NCI-H1930 (cell line): Measurements from ENCODE around the gene CGB5.
"Not testable (repeated sequence)": the region's sequence is repeated elsewhere in the genome, so short reads cannot be mapped to it uniquely, and the experiment has no call there.

Source experiments
- DNase-seq, 2 experiments: peaks; one replicate each; lab custom pipeline; 2025; lab: John Stamatoyannopoulos, UW

The CGB5 gene

DNA sequence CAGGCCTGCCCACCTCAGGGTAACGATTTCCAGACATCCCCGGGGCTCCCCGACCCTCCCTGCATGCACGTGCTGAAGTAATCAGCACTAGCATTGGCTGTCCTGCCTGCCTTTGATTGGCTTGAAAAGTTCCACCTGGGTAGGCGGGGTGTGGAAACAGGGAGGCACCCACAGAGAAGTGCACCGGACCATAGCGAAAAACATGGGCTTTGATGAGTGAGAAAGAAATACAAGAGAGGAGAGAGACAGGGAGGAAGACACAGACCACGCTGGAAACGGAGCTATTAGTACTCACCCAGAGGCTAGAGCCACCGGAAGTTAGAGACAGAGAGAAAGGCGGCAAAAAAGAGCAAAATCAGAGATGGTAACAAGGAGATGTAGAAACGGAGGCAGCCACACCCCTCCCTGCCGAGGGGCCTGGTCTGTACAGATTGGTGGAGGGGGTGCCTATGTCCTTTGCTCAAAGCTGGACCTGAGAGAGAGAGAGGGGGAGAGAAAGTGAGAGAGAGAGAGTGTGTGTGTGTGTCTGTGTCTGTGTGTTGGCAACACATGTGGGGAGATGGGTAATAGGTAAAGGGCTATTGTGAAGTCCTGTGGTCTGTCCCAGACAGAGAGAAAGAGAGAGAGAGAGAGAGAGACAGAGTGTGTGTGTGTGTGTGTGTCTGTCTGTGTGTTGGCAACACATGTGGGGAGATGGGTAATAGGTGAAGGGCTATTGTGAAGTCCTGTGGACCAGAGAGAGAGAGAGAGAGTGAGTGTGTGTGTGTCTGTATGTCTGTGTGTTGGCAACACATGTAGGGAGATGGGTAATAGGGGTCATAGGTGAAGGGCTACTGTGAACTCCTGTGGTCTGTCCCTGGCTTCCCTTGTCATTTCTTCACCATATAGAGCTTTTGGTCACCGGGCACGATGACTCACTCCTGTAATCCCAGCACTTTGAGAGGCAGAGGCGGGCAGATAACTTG is 22.4 kb upstream of the CGB5 start:
- no peak for DNase-seq

DNA sequence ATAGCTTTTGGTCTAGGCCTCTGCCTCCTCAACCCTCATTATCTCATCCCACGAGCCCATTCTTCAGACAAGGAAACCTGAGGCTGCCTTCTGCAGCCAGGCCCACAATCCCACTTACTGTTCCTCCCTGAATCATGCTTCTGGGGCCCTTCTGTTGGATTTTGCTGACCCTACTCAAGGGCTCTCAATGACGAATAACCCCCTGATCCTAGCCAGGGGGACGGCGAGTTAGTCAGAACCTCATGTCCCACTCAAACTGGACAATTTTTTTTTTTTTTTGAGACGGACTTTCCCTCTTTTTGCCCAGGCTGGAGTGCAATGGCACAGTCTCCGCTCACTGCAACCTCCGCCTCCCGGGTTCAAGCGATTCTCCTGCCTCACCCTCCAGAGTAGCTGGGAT is 21.5 kb upstream of the CGB5 start:
- DNase-seq = no peak

DNA sequence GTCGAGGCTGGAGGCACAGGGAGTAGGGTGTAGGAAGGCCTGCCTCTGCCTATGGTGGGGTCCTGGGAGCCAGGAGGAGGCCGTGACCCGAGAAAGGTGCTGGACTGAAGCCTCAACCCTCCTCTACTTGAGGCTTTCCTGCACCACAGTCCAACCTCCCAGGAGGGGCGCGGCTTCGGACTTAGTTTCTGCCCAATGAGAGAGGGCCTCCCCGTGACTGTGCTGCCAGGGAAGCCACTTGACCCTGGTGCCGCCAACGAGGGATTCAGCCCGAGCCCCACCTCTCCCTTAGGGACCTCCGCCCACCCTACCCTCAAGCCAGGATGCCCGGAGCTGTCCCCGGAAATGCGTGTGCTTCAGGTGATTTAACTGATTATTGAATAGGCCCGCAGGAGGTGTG is 19.4 kb upstream of the CGB5 start, which contains the start of gene CGB3:
TSS of gene CGB3 (minus strand) at position 101 of the 400 bp plus-strand sequence. CDS start 362 bp downstream, outside the sequence.
- not testable (repeated sequence) for DNase-seq

DNA sequence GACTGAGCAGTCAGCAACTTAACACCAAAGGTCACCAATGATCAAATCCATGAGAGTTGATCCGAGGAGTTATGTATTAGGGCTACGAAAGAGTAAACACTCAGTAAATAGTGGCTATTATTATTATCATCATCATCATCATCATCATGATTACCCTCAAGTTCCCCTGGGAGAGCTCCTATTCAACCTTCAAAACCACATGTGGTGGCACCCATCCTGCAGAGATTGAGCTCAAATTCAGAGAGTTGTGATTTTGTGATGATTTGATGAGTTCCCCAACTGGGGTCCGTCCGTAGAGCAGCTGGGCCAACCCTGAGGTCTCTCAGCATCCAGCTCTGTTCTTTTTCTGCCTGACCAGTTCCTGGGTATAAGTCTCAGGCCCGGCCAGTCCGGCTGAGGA is 18.6 kb upstream of the CGB5 start:
- DNase-seq = not testable (repeated sequence)

DNA sequence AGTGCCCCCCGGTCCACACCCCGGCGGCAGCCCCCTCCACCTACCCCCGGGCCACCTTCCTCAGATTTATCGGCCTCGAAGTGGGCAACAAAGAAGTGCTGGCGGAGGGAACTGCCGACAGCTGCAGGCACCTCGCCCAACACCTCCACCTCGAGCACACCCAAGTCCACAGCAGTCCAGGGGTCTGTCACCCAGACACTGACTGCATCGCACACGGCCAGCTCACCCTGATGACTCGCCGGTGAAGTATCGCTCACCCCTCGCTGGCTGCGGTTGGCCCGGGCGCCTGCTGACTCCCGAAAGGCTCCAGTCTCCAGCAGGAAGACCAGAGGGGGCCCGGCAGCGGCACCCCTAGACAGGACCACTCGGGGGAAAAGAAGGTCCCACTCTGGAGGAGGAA is 18.0 kb upstream of the CGB5 start:
- DNase-seq = not testable (repeated sequence)

DNA sequence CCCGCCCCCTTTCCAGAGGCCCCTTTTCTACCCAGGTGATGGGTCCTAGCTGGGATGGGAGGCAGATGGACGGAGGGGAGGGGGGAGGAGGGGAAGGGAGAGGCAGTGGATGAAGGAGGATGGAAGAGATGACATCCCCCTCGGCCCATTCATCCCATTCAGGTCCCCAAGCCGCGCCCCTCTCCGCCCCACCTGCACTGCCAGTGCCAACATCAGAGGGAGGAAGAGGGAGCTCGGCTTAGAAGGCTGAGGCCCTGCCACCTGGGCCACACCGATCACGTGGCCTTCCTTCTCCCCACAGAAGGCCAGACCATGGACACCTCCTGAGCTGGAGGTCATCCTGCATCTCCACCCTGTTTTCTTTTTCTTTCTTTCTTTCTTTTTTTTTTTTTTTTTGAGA is 15.0 kb upstream of the CGB5 start:
- DNase-seq = not testable (repeated sequence)

DNA sequence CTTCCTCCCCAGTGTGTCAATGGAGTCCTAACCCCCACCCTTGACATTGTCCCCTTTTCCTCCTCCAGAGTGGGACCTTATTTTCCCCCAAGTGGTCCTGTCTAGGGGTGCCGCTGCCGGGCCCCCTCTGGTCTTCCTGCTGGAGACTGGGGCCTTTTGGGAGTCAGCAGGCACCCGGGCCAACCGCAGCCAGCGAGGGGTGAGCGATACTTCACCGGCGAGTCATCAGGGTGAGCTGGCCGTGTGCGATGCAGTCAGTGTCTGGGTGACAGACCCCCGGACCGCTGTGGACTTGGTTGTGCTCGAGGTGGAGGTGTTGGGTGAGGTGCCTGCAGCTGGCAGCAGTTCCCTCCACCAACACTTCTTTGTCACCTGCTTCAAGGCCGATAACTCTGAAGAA is 13.9 kb upstream of the CGB5 start:
- DNase-seq = not testable (repeated sequence)

DNA sequence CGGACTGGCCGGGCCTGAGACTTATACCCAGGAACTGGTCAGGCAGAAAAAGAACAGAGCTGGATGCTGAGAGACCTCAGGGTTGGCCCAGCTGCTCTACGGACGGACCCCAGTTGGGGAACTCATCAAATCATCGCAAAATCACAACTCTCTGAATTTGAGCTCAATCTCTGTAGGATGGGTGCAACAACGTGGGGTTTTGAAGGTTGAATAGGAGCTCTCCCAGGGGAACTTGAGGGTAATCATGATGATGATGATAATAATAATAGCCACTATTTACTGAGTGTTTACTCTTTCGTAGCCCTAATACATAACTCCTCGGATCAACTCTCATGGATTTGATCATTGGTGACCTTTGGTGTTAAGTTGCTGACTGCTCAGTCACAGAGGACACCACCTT is 13.3 kb upstream of the CGB5 start:
- not testable (repeated sequence) for DNase-seq

DNA sequence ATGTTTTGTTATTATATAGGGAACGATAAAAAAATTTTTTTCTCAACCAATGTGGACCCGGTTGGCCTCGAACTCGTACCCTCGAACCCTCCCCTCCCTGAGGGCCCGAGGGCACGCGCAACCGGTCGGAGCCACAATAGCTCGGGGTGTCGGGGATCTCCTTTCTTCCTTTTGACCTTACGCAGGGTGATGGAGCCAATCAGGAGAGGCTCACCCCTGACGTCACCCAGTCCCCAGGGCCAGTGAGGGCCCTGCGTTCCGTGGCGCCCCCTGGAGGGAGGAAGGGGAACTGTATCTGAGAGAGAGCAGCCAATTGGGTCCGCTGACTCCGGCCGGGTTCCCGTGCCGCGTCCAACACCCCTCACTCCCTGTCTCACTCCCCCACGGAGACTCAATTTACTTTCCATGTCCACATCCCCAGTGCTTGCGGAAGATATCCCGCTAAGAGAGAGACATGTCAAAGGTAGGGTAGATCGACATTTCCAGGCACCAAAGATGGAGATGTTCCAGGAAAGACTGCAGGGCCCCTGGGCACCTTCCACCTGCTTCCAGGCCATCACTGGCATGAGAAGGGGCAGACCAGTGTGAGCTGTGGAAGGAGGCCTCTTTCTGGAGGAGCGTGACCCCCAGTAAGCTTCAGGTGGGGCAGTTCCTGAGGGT is 11.9 kb upstream of the CGB5 start, which contains the start of gene CGB2:
TSS of gene CGB2 (plus strand) at position 249 of the 660 bp plus-strand sequence. CDS start at position 455, 206 bp downstream.
- DNase-seq = peak; percentile 93 to 94

DNA sequence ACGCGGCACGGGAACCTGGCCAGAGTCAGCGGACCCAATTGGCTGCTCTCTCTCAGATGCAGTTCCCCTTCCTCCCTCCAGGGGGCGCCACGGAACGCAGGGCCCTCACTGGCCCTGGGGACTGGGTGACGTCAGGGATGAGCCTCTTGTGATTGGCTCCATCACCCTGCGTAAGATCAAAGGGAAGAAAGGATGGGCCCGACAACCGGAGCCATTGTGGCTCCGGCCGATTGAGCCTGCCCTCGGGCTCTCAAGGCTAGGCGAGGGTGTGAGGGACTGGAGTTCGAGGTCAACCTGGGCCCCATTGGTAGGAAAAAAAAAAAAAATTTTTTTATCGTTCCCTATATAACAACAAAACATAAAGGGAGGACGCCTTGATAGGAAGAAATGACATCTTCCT is 6.8 kb upstream of the CGB5 start, which contains the start of gene CGB1:
TSS of gene CGB1 (minus strand) at position 81 of the 400 bp plus-strand sequence. CDS start 184 bp downstream, outside the sequence.
- peak; percentile 96 to 98 for DNase-seq

DNA sequence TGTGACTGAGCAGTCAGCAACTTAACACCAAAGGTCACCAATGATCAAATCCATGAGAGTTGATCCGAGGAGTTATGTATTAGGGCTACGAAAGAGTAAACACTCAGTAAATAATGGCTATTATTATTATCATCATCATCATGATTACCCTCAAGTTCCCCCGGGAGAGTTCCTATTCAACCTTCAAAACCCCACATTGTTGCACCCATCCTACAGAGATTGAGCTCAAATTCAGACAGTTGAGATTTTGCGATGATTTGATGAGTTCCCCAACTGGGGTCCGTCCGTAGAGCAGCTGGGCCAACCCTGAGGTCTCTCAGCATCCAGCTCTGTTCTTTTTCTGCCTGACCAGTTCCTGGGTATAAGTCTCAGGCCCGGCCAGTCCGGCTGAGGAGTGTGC is 5.5 kb upstream of the CGB5 start:
- not testable (repeated sequence) for DNase-seq

DNA sequence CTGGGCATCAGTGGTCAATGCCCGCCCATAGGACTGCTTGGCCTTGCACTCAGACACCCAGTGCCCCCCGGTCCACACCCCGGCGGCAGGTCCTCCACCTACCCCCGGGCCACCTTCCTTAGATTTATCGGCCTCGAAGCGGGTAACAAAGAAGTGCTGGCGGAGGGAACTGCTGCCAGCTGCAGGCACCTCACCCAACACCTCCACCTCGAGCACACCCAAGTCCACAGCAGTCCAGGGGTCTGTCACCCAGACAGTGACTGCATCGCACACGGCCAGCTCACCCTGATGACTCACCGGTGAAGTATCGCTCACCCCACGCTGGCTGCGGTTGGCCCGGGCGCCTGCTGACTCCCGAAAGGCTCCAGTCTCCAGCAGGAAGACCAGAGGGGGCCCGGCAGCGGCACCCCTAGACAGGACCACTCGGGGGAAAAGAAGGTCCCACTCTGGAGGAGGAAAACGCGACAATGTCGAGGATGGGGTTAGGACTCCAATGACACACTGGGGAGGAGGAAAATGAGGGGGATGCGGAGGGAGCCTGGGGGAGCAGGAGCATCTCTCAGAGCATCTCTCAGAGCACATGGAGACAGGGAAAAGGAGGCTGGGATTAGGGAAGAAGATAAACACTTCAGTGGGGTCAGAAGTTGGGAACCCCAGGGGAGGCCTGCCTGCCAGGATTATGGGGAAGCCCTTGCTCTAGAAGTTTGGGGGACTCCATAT is 4.9 kb upstream of the CGB5 start:
- not testable (repeated sequence) for DNase-seq

DNA sequence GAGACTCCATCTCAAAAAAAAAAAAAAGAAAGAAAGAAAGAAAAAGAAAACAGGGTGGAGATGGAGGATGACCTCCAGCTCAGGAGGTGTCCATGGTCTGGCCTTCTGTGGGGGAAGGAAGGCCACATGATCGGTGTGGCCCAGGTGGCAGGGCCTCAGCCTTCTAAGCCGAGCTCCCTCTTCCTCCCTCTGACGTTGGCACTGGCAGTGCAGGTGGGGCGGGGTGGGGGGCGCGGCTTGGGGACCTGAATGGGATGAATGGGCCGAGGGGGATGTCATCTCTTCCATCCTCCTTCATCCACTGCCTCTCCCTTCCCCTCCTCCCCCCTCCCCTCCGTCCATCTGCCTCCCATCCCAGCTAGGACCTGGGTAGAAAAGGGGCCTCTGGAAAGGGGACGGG is 3.9 kb upstream of the CGB5 start:
- DNase-seq = not testable (repeated sequence)

DNA sequence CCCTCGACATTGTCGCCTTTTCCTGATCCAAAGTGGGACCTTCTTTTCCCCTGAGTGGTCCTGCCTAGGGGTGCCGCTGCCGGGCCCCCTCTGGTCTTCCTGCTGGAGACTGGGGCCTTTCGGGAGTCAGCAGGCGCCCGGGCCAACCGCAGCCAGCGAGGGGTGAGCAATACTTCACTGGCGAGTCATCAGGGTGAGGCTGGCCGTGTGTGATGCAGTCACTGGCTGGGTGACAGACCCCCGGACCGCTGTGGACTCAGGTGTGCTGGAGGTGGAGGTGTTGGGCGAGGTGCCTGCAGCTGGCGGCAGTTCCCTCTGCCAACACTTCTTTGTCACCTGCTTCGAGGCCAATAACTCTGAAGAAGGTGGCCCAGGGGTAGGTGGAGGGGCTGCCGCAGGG is 1.5 kb upstream of the CGB5 start:
- DNase-seq = no peak

DNA sequence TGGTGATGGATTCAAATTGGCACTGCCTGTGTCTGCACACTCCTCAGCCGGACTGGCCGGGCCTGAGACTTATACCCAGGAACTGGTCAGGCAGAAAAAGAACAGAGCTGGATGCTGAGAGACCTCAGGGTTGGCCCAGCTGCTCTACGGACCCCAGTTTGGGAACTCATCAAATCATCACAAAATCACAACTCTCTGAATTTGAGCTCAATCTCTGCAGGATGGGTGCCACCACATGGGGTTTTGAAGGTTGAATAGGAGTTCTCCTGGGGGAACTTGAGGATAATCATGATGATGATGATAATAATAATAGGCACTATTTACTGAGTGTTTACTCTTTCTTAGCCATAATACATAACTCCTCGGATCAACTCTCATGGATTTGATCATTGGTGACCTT is 982 bp upstream of the CGB5 start:
- not testable (repeated sequence) for DNase-seq

DNA sequence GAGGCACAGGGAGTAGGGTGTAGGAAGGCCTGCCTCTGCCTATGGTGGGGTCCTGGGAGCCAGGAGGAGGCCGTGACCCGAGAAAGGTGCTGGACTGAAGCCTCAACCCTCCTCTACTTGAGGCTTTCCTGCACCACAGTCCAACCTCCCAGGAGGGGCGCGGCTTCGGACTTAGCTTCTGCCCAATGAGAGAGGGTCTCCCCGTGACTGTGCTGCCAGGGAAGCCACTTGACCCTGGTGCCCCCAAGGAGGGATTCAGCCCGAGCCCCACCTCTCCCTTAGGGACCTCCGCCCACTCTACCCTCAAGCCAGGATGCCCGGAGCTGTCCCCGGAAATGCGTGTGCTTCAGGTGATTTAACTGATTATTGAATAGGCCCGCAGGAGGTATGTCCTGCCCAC is 5.4 kb downstream of the CGB5 start, which contains the start of gene CGB8:
TSS of gene CGB8 (minus strand) at position 101 of the 400 bp plus-strand sequence. CDS start 372 bp downstream, outside the sequence.
- DNase-seq = not testable (repeated sequence)

DNA sequence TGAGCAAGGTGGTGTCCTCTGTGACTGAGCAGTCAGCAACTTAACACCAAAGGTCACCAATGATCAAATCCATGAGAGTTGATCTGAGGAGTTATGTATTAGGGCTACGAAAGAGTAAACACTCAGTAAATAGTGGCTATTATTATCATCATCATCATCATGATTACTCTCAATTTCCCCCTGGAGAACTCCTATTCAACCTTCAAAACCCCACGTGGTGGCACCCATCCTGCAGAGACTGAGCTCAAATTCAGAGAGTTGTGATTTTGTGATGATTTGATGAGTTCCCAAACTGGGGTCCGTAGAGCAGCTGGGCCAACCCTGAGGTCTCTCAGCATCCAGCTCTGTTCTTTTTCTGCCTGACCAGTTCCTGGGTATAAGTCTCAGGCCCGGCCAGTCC is 6.2 kb downstream of the CGB5 start:
- not testable (repeated sequence) for DNase-seq

DNA sequence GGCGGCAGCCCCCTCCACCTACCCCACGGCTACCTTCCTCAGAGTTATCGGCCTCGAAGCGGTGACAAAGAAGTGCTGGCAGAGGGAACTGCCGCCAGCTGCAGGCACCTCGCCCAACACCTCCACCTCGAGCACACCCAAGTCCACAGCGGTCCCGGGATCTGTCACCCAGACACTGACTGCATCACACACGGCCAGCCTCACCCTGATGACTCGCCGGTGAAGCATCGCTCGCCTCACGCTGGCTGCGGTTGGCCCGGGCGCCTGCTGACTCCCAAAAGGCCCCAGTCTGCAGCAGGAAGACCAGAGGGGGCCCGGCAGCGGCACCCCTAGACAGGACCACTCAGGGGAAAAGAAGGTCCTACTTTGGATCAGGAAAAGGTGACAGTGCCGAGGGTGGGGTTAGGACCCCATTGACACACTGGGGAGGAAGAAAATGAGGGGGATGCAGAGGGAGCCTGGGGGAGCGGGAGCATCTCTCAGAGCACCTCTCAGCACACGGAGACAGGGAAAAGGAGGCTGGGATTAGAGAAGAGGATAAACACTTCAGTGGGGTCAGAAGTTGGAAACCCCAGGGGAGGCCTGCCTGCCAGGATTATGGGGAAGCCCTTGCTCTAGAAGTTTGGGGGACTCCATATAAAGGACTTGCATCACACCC is 6.9 kb downstream of the CGB5 start:
- DNase-seq = not testable (repeated sequence)

DNA sequence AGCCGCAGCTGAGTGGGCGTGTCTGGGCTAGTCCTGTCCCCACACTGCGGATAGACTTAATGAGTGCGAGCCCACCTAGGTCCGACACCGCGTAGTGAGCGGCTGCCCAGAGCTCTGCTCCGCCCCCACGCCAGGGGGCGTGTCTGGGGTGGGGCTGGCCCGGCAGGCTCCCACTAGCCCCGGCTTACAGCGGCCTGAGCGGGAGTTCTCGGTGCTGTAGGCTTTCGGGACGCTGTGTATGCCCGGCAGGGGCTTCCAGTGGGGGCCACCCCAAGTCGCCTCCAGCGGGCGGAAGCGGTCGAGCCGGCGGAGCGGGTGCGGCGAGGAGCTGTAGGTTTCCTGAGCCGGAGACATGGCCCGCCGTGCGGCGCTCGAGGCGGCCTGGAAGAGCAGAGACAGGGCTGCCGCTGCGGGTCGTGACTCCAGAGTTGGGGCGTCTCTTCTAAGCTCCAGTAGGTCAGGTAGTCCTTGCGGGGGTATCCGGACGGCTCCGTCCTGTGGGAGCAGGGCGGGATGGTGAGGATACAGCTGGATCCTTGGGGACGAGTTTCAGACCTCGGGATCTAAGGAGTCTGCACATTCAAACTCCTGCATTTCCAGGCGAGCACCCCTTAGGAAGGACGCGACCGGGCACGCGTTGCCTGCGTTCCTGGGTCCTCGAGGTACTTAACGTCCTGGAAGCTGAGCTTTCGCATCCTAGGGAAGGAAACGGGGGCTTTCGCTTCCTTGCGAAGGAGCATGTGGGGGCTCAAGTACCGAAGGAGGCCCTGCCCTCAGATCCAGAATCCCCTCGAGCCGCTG is 12.7 kb downstream of the CGB5 start:
- DNase-seq = peak; percentile 50 to 81

DNA sequence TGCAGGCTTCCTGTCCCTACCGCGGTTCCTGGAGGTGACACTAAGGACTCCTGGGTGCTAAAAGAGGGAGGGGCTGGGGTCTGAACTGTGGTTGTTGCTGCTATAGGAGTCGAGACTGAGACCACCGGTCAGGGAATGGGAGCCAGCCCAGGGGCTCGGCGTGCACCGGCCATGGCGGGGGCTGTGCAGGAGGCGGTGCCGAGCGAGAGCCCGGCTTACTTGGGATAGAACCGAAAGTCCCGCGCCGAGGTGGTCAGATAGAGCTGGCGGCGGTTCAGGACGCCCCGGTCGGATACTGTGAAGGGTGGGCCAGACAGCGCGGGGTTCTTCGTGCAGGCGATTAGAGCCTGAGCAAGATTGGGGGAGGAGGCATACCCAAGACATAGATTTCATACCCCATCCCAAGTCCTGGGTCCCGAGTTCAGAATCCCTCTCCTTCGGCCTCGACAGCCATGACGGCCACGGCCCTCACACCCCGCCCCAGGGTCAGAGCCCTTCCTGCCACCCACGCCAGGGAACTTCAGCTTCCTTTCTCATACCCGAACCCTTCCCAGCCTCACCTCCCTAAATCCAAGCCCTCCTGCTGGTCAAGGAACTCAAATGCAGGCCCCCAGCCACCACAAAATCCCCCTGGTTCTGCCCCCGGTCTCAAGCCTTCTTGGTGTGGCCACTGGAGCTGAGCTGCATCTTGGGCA is 13.4 kb downstream of the CGB5 start:
- DNase-seq = not testable (repeated sequence)
